Osteoblast (primary cell): ENCODE results near the gene PRF1. TPM values are rescaled to one million over a fixed set of nuclear protein-coding genes. Genes with fewer than 3 reads are reported as not detected.
"Not testable (repeated sequence)": the region's sequence is repeated elsewhere in the genome, so short reads cannot be mapped to it uniquely, and the experiment has no call there.

Source experiments
- DNase-seq: peaks from one replicate; pipeline ENCODE4 v3.0.0; 2011; ENCODE audit warnings: low spot score, mixed read lengths; ENCODE audit not compliant: insufficient read length; ENCODE audit errors: missing footprints
- H2AFZ ChIP-seq: 2 replicates; pipeline ENCODE4 v1.6.0; 2011; ENCODE audit warnings: mild to moderate bottlenecking, low read length
- H3K27ac ChIP-seq: 2 replicates; pipeline ENCODE4 v1.5.1; 2011; ENCODE audit warnings: mild to moderate bottlenecking, low read depth, low read length, moderate library complexity
- H3K27me3 ChIP-seq: 2 replicates; pipeline ENCODE4 v1.6.0; 2012; ENCODE audit warnings: mild to moderate bottlenecking, control low read depth, inconsistent platforms, low read length, moderate library complexity; ENCODE audit not compliant: insufficient read depth
- H3K36me3 ChIP-seq: 2 replicates; pipeline ENCODE4 v1.5.1; 2011; ENCODE audit warnings: mild to moderate bottlenecking, low read length, control low read depth, moderate library complexity; ENCODE audit not compliant: insufficient read depth
- H3K4me1 ChIP-seq: 2 replicates; pipeline ENCODE4 v1.5.1; 2011; ENCODE audit warnings: mild to moderate bottlenecking, low read length, control low read depth, moderate library complexity; ENCODE audit not compliant: insufficient read depth
- H3K4me2 ChIP-seq: 2 replicates; pipeline ENCODE4 v1.6.0; 2011; ENCODE audit warnings: mild to moderate bottlenecking, low read length; ENCODE audit not compliant: insufficient read depth
- H3K4me3 ChIP-seq: fragments of 200-600 bp; sonication (generic); 3 replicates; pipeline ENCODE4 v1.5.1; 2012; ENCODE audit warnings: mild to moderate bottlenecking, low read length, inconsistent platforms; ENCODE audit not compliant: insufficient read depth
- H3K79me2 ChIP-seq: 2 replicates; pipeline ENCODE4 v1.6.0; 2012; ENCODE audit warnings: mild to moderate bottlenecking, low read length, control low read depth, inconsistent platforms; ENCODE audit not compliant: insufficient read depth
- H3K9me3 ChIP-seq: 2 replicates; pipeline ENCODE4 v1.5.1; 2011; ENCODE audit warnings: low read depth, low read length, control low read depth
- H4K20me1 ChIP-seq: 2 replicates; pipeline ENCODE4 v1.6.0; 2012; ENCODE audit warnings: mild to moderate bottlenecking, low read length, control low read depth; ENCODE audit not compliant: insufficient read depth
- total RNA-seq: library from RNA; depleted of rRNA; stranded (reverse); fragments of >200 nt; gene quantifications from 2 replicates; pipeline ENCODE4 v1.2.3, GENCODE V29; 2012
- TF ChIP-seq, protein P1 (sequence below): IDR thresholded peaks from 2 replicates; pipeline ENCODE4 v1.5.1; 2011; ENCODE audit warnings: mild to moderate bottlenecking, low read depth, low read length, moderate library complexity; ENCODE audit errors: extremely low read depth

The PRF1 gene
- total RNA-seq, 1 donor = not detected

DNA sequence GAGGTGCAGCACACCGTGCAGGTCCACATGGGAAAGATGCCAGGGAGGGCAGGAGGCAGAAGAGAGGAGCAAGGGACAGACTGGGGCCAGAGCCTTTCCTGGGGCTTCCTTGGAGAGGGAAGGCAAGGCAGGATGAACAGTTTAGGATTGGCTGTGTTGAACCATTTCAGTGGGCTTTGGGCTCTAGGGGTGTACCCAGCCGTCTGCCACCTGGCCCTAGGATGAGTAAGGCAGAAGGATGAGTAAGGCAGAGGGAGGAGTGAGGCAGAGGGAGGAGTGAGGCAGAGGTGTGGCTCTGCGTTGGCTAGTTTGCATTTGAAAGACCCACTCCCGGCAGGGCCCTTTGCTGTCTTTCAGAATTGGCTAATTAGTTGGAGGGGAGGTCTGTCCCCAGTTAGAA is 31.5 kb upstream of the PRF1 start:
- Histone ChIP-seq H3K27me3 (peaks cover 13% of the 10 kb centered on the region), H3K79me2 (no peaks in the 10 kb centered on the region), H3K27ac (no peak overlapping the region), H3K4me2 (no peak overlapping the region), H3K4me3 (no peak overlapping the region), H3K4me1 (no peaks in the 10 kb centered on the region), H3K36me3 (no peaks in the 10 kb centered on the region), H4K20me1 (no peaks in the 10 kb centered on the region), H3K9me3 (no peaks in the 10 kb centered on the region), H2AFZ (no peak overlapping the region)
- no peak for DNase-seq
- TF ChIP-seq, protein P1, sequence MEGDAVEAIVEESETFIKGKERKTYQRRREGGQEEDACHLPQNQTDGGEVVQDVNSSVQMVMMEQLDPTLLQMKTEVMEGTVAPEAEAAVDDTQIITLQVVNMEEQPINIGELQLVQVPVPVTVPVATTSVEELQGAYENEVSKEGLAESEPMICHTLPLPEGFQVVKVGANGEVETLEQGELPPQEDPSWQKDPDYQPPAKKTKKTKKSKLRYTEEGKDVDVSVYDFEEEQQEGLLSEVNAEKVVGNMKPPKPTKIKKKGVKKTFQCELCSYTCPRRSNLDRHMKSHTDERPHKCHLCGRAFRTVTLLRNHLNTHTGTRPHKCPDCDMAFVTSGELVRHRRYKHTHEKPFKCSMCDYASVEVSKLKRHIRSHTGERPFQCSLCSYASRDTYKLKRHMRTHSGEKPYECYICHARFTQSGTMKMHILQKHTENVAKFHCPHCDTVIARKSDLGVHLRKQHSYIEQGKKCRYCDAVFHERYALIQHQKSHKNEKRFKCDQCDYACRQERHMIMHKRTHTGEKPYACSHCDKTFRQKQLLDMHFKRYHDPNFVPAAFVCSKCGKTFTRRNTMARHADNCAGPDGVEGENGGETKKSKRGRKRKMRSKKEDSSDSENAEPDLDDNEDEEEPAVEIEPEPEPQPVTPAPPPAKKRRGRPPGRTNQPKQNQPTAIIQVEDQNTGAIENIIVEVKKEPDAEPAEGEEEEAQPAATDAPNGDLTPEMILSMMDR = no peak

DNA sequence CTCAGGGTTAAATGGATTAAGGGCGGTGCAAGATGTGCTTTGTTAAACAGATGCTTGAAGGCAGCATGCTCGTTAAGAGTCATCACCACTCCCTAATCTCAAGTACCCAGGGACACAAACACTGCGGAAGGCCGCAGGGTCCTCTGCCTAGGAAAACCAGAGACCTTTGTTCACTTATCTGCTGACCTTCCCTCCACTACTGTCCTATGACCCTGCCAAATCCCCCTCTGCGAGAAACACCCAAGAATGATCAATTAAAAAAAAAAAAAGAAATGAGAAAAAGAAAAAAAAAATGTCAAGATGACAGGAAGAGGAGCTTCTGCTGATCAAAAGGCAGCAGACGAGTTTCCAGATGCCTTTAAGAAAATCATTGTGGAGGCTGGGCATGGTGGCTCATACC is 29.2 kb upstream of the PRF1 start:
- H3K27me3 ChIP-seq = peaks cover 12% of the 10 kb centered on the region
- not testable (repeated sequence) for H3K4me1 ChIP-seq, H3K36me3 ChIP-seq, H2AFZ ChIP-seq, H3K4me3 ChIP-seq, DNase-seq, H3K4me2 ChIP-seq, H3K9me3 ChIP-seq, H4K20me1 ChIP-seq, H3K79me2 ChIP-seq, H3K27ac ChIP-seq

DNA sequence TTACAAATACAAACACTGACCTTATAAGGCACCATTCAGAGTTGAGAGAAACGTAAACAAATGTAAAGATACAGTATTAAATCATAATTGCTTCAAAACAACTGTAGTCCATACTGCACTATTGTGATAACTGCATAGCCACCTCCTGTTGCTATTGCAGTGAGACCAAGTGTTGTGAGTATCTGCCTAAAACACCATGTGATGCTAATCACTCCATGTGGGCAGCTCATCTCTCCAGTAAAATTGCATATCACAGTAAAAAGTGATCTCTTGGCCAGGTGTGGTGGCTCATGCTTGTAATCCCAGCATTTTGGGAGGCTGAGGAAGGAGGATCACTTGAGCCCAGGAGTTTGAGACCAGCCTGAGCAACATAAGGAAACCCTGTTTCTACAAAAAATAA is 26.8 kb upstream of the PRF1 start:
- Histone ChIP-seq H3K4me1 (no peaks in the 10 kb centered on the region), H3K4me3 (no peak overlapping the region), H3K27me3 (peaks cover 10% of the 10 kb centered on the region), H2AFZ (no peak overlapping the region), H3K36me3 (no peaks in the 10 kb centered on the region), H3K79me2 (no peaks in the 10 kb centered on the region), H3K4me2 (no peak overlapping the region), H3K27ac (no peak overlapping the region), H3K9me3 (no peaks in the 10 kb centered on the region), H4K20me1 (no peaks in the 10 kb centered on the region)
- DNase-seq = no peak
- TF ChIP-seq, protein P1 = no peak

DNA sequence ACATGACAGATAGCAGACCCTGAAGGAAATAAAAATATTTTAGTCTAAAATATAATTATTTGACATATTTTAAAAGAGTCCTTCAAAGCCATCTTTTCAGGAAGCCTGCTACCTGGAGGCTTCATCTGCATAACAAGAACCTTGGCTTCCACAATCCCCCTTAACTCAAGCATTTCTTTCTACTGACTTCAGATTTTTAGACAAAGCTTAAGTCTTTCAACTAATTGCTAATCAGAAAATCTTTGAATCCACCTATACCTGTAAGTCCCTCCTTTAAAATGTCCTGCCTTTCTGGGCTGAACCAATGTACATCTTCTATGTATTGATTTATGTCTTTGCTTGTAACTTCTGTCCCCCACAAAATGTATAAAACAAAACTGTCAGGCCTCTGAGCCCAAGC is 23.5 kb upstream of the PRF1 start:
- Histone ChIP-seq H4K20me1 (no peaks in the 10 kb centered on the region), H2AFZ (no peak overlapping the region), H3K36me3 (no peaks in the 10 kb centered on the region), H3K79me2 (no peaks in the 10 kb centered on the region), H3K9me3 (no peaks in the 10 kb centered on the region), H3K4me1 (peaks cover 2% of the 10 kb centered on the region), H3K27me3 (no peaks in the 10 kb centered on the region), H3K4me2 (no peak overlapping the region), H3K4me3 (no peak overlapping the region), H3K27ac (no peak overlapping the region)
- TF ChIP-seq, protein P1 = no peak
- no peak for DNase-seq
